HG02973 (cell line): Measurements from ENCODE around the gene SLC31A1.
A peak's percentile ranks its signal among the peaks of the same experiment; 100 is the strongest.
"Not testable (repeated sequence)": the region's sequence is repeated elsewhere in the genome, so short reads cannot be mapped to it uniquely, and the experiment has no call there.

ENCODE experiments used
- ATAC-seq: cut with Tn5 transposase; IDR thresholded peaks from one replicate; pipeline ENCODE4 v1.9.1; 2021; ENCODE audit warnings: moderate library complexity; ENCODE audit not compliant: unreplicated experiment

The SLC31A1 gene

DNA sequence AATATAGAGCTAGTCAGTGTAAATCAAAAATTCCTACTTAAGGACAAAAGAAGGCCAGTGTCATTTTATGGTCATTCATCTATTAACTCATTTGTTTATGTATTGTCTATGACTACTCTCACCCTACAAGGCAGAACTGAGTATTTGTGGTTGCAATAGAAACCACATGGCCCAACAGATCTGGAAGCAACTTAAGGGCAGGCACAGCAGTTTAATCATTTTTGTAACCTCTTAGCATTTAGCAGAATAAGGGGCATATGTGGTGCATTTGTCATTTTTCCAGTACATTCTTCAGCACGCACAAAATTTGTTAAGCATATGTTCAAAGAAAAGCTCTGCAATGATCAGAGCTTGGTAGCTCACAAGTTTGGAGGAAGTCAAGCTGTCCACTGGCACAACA is 1.4 kb upstream of the SLC31A1 start:
- peak; percentile 58 for ATAC-seq

DNA sequence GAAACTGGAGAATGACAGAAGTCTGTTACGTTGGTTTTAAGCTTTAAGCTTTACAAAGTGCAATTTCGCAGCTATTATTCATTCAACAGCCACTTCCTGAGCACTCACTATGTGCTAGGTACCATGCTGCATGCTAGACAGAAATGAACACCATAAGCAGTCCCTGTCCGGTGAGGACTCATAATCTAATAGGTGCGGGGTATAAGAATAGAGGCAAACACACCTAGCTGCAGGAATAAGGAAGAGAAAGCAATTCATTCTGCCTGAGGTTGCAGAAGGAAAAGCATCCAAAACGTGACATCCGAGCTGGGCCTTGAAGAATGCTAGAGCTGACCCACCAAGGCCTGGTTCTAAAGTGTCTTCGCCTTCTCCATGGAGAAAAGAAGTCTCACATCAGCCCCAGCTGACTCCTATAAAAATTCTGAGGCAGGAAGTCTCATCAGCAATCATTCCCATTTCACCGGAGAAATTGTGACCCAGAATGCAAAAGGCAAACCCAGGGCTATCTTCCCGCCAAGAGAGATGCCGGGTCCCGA is 809 bp upstream of the SLC31A1 start:
- ATAC-seq = no peak

DNA sequence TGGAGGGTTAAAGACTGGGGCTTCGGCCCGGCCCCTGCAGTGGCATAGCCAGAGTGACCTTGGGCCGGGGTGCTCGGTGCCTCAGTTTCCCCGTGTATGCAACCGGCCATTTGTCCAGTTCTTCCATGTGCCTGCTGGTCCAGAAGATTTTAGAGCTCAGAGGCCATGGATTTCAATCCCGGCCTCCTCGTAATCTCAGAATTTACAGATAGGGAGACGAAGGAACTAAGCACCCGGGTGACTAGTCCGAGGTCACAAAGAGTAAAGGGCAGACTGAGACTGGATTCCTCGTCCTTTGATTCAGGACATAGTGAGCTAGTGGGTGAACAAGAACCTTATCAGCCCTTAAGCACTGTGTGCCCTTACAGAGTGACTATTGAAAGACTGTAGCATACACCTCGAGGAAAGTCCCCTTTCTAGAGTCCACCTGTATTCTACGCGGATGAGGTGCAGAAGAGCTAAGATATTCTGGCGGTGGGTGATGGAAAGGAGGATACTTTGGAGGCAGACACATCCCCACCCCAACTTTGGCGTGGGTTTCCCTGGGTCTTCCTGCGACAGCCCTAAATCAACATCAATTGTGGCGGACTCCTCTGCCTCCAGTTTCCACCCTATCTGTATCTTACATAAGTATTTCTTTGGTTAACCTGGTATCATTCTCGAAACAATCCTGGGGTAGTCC is 597 bp downstream of the SLC31A1 start:
- ATAC-seq = no peak

DNA sequence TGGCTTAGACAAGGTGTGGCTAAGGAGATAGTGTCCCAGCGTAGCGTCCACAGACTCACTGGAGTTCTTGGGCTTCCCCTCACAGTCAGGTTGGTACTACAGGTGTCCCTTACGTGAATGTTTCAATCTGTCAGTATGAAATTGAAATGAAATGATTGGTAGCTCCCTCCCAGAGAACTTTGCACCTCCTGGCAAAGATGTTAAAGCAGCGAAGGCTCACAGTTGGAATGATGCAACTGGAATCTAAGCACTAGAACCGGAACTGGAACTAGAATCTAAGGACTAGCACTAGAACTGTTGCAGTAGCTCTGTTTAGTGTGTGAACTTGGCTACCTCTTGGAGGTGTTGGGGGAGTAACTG is 1.1 kb downstream of the SLC31A1 start:
- no peak for ATAC-seq

DNA sequence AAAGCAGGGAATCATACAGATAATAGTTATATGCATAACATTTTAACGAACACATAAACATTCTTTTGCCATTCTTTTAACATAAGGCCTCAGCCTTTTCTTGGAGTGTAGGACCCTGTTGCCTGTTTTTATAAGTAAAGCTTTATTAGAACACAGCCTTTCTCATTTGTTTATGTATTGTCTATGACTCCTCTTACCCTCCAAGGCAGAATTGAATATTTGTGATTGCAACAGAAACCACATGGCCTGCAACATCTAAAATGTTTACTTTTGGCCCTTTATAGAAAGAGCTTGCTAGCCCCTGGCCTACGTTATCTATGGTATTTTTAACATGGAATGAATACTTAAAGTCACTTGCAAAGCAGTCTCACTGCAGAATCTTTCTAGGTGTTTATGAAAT is 2.6 kb downstream of the SLC31A1 start:
- no peak for ATAC-seq

DNA sequence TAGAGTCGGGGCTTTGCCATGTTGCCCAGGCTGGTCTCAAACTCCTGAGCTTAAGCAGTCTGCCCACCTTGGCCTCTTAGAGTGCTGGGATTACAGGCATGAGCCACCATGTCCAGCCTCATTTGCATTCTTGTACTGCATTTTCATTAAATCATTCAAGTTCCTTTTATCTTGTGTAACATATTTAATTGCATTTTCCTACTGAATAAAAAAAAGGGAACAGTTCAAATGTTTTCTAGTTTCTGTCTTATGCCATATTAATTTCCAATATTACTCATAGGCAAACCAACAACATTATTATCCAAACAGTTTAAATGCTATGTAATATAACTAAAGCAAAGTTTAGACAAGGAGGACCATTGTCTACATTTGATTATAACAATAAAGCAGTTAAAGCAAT is 6.1 kb downstream of the SLC31A1 start:
- ATAC-seq = no peak

DNA sequence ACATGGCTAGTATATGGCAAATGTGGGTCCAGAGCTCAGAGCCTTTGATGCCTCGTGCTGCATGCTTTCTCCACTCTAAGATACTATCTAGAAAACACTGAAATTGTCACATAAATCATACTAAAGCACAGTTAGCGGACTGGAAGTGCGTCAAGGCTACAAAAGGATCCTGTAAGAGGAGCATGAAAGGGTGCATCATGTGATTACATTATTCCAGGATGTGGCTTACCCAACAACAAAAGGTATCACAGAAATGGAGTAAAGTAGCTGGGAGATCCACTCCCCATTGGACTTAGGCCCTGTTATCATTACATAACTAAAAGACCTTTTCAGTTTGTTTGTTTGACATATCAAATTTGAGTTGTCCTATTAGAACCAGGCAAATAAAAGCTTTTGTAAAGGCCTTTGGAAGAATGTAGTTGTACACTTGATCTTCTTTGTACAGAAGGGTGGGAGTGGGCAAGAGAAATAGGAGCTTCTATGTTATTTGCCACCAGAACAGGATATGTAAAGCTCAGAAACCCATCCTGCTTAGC is 6.9 kb downstream of the SLC31A1 start:
- no peak for ATAC-seq

DNA sequence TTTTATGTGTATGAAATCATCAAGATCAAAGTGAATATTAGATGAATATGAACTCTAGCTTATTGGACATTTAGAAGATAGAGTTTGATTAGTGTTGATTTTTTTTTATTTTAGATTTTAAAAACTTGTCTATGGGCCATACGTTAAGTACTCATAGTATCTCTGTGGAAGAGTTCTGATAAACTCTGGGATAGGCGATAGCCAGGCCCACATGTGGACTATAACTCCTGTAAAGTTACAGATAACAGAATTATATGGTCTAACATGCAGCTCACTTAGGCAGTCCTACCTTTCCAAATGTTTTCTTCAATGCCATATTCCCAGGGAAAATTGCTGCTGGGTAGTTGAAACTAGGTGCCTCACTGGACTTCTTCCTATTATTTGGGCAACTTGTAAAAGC is 10.4 kb downstream of the SLC31A1 start:
- no peak for ATAC-seq

DNA sequence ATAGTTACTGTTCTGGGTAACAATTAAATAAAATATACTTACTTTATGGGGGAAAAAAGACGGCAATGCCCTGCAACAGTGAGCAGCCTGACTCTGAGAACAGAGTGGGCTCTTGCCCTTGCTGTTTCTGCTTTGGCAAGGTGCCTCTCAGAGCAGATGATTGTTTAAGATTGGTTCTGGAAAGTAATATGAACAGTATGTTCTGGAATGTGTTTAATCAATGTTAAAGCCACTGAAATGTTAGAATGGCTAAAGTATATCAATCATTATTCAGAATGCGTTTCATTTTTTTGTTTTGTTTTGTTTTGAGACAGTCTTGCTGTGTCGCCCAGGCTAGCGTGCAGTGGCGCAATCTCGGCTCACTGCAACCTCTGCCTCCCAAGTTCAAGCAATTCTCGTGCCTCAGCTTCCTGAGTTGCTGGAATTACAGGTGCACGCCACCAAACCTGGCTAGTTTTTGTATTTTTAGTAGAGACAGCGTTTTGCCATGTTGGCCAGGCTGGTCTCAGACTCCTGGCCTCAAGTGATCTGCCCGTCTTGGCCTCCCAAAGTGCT is 14.4 kb downstream of the SLC31A1 start:
- not testable (repeated sequence) for ATAC-seq

DNA sequence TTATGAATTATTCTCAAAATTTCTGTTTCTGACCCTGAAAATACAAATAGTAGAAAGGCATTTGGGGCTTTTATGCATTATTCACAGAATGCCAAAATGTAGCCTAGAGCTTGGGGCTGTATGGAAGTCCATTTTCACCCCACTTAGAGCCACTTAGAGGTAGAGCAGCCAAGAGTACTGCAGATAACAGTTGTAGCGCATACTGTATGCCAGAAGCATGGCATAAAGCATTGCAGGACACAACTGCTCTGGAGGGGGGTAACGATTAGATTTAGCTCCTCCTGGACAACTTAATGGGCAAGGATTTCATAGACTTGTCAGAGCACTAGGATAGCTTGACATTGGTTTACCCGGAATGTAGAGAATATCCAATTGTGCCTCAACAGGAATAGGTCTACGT is 15.7 kb downstream of the SLC31A1 start:
- no peak for ATAC-seq

DNA sequence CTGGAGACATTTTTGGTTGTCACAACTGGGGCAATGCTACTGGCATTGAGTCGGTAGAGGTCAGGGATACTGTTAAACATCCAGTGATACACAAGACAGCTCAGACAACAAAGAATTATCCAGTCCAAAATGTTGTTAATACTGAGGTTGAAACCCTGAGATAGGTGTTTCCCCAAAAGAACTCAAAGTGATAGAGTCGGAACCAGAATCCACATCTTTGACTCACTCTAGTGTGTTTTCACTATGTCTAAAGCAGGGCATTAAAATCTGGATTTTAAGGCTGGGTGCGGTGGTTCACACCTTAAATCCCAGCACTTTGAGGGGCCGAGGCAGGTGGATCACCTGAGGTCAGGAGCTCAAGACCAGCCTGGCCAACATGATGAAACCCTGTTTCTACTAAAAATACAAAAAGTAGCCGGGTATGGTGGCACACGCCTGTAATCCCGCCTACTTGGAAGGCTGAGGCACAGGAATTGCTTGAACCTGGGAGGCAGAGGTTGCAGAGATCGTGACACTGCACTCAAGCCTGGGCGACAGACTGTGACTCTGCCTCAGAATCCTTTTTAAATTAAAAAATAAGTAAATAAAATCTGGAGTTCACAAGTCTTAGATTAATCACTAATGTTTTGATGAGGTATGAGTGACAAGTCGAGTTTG is 17.0 kb downstream of the SLC31A1 start:
- no peak for ATAC-seq

DNA sequence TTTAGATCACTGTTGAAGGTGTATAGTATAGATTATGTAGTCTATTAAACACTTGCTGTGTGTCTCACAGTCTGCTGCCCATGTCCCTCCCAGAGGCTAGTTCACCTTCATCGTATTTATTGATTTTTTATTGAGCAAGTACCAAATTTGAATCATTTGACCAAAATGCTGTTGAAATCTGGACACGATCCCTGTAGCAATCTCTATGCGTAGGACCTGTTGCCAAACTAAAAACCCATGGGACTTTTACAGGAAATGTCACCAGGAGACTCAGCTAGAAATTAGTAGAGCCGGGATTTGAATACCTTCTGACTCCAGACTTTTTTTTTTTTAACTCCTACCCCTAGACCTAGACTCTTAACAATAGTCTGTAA is 17.5 kb downstream of the SLC31A1 start:
- no peak for ATAC-seq

DNA sequence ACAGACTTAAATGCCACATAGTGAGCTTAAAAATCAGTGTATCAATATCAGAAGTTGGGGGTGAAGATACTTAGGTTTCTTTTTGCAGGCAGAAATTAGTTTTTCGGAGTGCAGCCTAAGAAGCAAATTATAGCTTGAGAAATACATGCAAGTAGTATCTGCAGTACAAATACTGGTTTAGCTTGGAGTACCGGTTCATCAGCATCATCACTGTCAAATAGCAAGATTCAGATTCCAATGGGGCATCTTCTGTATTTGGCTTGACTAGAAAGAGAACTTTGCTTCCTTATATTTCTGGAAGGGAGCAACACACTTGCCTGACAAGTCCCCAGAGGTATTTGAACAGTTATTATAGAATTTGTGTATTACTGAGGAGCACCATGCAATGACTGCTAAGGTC is 19.8 kb downstream of the SLC31A1 start:
- no peak for ATAC-seq

DNA sequence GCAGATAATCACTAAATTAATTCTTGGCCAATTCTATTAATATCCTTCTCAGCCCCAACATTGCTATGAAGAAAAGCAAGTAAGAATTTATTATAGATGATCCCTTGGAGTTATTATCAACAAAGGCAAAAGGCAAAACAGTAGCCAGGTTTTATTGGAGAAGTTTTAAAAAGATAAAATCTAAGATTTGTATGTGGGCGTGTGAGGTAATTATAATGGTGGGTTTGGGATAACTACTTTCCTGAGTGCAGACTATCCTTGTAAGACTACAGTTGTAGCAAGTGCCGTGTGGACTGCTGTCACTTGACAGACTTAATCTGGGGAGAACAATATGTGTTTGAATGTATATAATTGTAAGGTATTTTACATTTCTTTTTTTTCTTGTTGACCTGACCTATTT is 23.2 kb downstream of the SLC31A1 start:
- no peak for ATAC-seq

DNA sequence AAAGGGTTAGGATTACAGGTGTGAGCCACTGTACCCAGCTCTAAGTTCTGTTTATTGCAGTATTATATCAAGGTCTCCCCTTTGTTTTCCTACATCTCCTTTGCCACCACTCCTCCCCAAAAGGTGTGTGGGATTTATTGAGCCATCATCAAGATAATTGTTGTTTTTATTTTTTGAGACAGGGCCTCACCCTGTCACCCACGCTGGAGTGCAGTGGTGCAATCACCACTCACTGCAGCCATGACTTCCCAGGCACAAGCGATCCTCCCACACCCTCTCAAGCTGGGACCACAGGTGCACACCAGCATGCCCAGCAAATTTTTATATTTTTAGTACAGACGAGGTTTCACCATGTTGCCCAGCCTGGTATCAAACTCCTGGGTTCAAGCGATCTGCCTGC is 24.6 kb downstream of the SLC31A1 start:
- no peak for ATAC-seq

DNA sequence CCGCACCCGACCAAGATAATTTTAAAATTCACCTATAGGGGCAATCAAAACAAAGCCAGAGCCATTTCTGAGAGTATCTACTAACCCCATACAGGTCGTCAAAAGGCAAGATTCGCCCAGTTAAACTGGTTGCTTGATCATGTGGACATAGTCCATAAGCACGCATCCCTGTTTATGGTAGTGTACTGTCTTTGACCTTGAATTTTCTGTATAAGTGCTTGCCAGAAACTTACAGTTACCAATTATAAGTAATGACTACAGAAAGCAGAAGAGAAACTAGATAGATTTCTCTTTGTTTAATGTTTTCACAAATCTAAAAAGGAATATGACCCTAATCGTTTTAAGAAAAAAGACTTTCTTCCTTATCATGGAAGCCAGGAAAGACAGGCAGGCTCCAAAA is 25.6 kb downstream of the SLC31A1 start:
- ATAC-seq = no peak

DNA sequence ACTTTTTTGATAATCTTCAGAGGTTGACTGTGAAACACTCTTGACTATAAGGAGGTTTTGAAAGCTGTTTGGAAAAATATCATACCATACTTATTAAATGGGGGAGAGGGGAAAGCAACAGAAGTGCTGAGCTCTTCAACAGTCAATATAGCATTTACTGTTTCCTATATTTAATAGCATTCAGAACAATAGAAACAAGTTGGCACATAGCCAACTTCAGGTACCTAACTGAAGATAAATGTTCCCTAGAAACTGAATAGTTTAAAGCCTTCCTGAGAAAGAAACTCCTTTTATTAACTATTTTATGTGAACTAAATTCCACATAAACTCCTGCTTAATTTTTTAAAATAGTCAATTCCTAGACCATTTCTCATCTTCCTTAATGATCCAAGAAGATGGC is 26.3 kb downstream of the SLC31A1 start:
- no peak for ATAC-seq

DNA sequence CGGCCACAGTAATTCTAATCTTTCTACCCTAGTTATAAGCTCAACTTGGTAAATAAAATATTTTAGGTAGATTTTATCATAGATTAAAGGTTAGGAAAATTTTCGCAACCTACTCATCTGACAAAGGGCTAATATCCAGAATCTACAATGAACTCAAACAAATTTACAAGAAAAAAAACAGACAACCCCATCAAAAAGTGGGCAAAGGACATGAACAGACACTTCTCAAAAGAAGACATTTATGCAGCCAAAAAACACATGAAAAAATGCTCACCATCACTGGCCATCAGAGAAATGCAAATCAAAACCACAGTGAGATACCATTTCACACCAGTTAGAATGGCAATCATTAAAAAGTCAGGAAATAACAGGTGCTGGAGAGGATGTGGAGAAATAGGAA is 28.3 kb downstream of the SLC31A1 start:
- ATAC-seq = not testable (repeated sequence)

DNA sequence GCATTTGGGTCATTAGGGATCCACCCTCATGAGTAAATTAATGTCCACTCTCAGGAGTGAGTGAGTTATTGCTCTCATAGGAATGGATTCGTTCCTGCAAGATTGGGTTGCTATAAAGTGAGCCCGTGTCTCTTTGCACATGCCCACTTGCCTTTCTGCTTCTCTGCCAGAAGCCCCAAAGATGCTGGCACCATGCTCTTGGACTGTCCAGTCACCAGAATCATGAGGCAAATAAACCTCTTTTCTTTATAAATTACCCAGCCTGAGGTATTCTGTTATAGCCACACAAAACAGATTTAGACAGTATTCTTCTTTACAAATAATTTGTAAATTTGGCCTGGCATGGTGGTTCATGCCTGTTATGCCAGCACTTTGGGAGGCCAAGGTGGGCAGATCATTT is 29.5 kb downstream of the SLC31A1 start:
- ATAC-seq = no peak

DNA sequence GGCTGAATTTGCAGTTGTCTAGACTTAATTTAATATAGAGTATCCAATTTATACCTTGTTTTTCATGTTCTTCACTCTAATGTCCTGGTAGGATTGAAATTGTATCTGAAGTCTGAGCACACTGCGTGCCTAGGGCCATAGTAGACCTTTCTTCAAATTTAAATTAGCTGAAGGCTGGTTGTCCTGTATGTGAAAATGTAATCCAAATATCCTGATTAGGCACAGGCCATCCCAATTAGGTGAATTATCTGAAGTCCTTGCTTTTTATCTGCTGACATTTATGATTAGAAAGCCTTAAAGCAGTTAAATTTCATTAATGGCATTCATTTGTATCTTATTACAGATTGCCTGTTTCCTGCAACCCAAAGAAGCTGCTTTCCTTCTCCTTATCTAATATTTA is 33.6 kb downstream of the SLC31A1 start:
- ATAC-seq = no peak

DNA sequence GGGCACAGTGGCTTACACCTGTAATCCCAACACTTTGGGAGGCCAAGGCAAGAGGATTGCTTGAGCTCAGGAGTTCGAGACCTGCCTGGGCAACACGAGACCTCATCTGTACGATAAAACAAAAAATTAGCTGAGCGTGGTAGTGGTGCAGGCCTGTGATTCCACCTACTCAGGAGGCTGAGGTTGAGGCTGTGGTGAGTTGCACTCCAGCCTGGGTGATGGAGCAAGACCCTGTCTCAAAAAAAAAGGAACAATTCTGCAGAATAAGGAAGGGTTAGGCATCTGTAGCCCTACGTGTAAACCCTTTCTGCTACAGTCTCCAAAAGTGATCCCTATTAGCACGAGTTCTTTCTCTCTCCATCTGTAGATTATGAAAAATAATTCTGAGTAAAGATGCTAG is 34.1 kb downstream of the SLC31A1 start:
- no peak for ATAC-seq

DNA sequence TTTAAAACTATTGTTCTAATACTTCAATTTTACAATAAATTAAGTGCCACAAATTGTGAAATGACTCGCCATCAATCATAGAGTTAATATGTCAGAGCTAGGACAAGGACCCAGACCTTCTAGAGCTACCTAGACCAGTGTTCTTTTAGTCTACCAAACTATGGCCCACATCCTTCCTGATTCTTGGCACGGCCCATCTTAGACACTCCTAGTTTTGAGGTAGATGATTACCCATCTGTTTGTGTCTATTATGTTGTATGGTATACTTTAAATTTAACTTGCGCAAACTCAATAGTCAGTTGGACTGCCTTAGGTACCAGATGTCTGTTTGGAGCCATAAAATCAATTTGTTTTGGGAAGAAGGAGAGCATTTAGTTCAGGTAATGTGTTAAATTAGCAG is 36.5 kb downstream of the SLC31A1 start:
- ATAC-seq = no peak
